GM12878 (cell line): ENCODE measurements around the gene KLHL18. TPM values are rescaled to one million over a fixed set of nuclear protein-coding genes. Genes with fewer than 3 reads are reported as not detected.

Experiments
- ATF7 ChIP-seq: fragments of 450-650 bp; IDR thresholded peaks from 2 replicates; pipeline ENCODE4 v1.6.1; 2016; ENCODE audit warnings: low read depth, mild to moderate bottlenecking
- BMI1 ChIP-seq: fragments of 450-650 bp; IDR thresholded peaks from 2 replicates; pipeline ENCODE4 v1.6.1; 2016; ENCODE audit warnings: mild to moderate bottlenecking, moderate library complexity, borderline replicate concordance
- CBX3 ChIP-seq: fragments of 200-600 bp; sonication (generic); IDR thresholded peaks from 2 replicates; pipeline ENCODE4 v1.6.1; 2016; ENCODE audit warnings: low read depth, borderline replicate concordance
- CREB1 ChIP-seq: IDR thresholded peaks from 2 replicates; pipeline ENCODE4 v1.6.1; 2012; ENCODE audit warnings: low read depth, mild to moderate bottlenecking, inconsistent platforms
- EP300 ChIP-seq, 2 experiments: fragments of 150-350 bp in 1 of 2; IDR thresholded peaks; 2 replicates each; pipeline ENCODE4 v1.6.1; 2011 to 2012; ENCODE audit warnings: low read depth in 2 of 2, low read length in 2 of 2, borderline replicate concordance in 1 of 2, improper control_type of control experiment in 1 of 2, inconsistent platforms in 1 of 2; ENCODE audit not compliant: control insufficient read depth in 1 of 2
- GATAD2B ChIP-seq: fragments of 450-650 bp; conservative IDR thresholded peaks from 2 replicates; pipeline ENCODE4 v1.6.1; 2017; ENCODE audit warnings: low read depth, mild to moderate bottlenecking, moderate library complexity
- HDAC6 ChIP-seq: fragments of 200-600 bp; sonication (generic); IDR thresholded peaks from one replicate; pipeline ENCODE4 v1.8.0; 2017; ENCODE audit warnings: antibody characterized with exemption; ENCODE audit not compliant: unreplicated experiment
- HDGF ChIP-seq: fragments of 450-650 bp; IDR thresholded peaks from 2 replicates; pipeline ENCODE4 v1.6.1; 2016; ENCODE audit warnings: antibody characterized with exemption
- MTA2 ChIP-seq: fragments of 450-650 bp; IDR thresholded peaks from 2 replicates; pipeline ENCODE4 v1.6.1; 2016; ENCODE audit warnings: low read depth, mild to moderate bottlenecking, moderate library complexity
- MYB ChIP-seq: fragments of 150-350 bp; IDR thresholded peaks from 2 replicates; pipeline ENCODE4 v1.6.1; 2014; ENCODE audit warnings: mild to moderate bottlenecking, low read depth, low read length, borderline replicate concordance
- NBN ChIP-seq: fragments of 450-650 bp; IDR thresholded peaks from 2 replicates; pipeline ENCODE4 v1.6.1; 2016
- NFXL1 ChIP-seq: fragments of 450-650 bp; IDR thresholded peaks from 2 replicates; pipeline ENCODE4 v1.6.1; 2017; ENCODE audit warnings: antibody characterized with exemption, mild to moderate bottlenecking, borderline replicate concordance
- NR2C1 ChIP-seq: fragments of 450-650 bp; IDR thresholded peaks from 2 replicates; pipeline ENCODE4 v1.6.1; 2017; ENCODE audit warnings: antibody characterized with exemption, mild to moderate bottlenecking, moderate library complexity
- POLR2A ChIP-seq: IDR thresholded peaks from 2 replicates; pipeline ENCODE4 v1.6.1; 2011; ENCODE audit warnings: low read depth, mild to moderate bottlenecking, low read length
- POLR2AphosphoS2 ChIP-seq: IDR thresholded peaks from 2 replicates; pipeline ENCODE4 v1.6.1; 2011; ENCODE audit warnings: low read depth, mild to moderate bottlenecking, low read length, improper control_type of control experiment, moderate library complexity
- POLR2AphosphoS5 ChIP-seq: IDR thresholded peaks from 2 replicates; pipeline ENCODE4 v1.6.1; 2011; ENCODE audit warnings: mild to moderate bottlenecking, low read length, inconsistent platforms
- POU2F2 ChIP-seq: IDR thresholded peaks from 3 replicates; pipeline ENCODE4 v1.6.1; 2011; ENCODE audit warnings: low read depth, mild to moderate bottlenecking, low read length, borderline replicate concordance
- RAD21 ChIP-seq: IDR thresholded peaks from 2 replicates; pipeline ENCODE4 v1.6.1; 2011; ENCODE audit warnings: mild to moderate bottlenecking, low read depth, low read length, moderate library complexity; ENCODE audit not compliant: insufficient read depth
- RB1 ChIP-seq: fragments of 450-650 bp; formaldehyde crosslinking; IDR thresholded peaks from 2 replicates; pipeline ENCODE4 v1.6.1; 2017; ENCODE audit warnings: mild to moderate bottlenecking, borderline replicate concordance
- SMAD1 ChIP-seq: fragments of 450-650 bp; IDR thresholded peaks from 2 replicates; pipeline ENCODE4 v1.6.1; 2018; ENCODE audit warnings: mild to moderate bottlenecking, low read depth; ENCODE audit not compliant: partially characterized antibody
- SMARCA5 ChIP-seq: fragments of 450-650 bp; IDR thresholded peaks from 2 replicates; pipeline ENCODE4 v1.6.1; 2017; ENCODE audit warnings: mild to moderate bottlenecking
- TAF1 ChIP-seq: IDR thresholded peaks from 2 replicates; pipeline ENCODE4 v1.6.1; 2011; ENCODE audit warnings: mild to moderate bottlenecking, low read depth, low read length, borderline replicate concordance
- polyA plus RNA-seq, 11 experiments: library from polyadenylated mRNA; depleted of rRNA in 4 of 11; unstranded in 6 of 11; stranded (reverse) in 5 of 11; fragments of >200 nt; fragmentation: Nextera tagmentation in 4 of 11; fragmentation: Illumina TruSeq in 1 of 11; extraction: Ambion mirVana in 4 of 11; extraction: Trizol in 1 of 11; gene quantifications; 1 replicate in 1 of 11; 2 replicates in 10 of 11; pipeline versions ENCODE4 v1.2.1 to v1.2.3, GENCODE V29; 2011 to 2016; ENCODE audit warnings: inconsistent platforms in 2 of 11, missing spikeins in 2 of 11, low read depth in 1 of 11
- total RNA-seq, 4 experiments: library from RNA; depleted of rRNA in 3 of 4; stranded (reverse); fragments of >200 nt in 3 of 4; fragmentation: Illumina TruSeq in 1 of 4; extraction: Trizol in 1 of 4; gene quantifications; 2 replicates each; pipeline versions ENCODE4 v1.2.1 to v1.2.3, GENCODE V29; 2013 to 2021
- TF ChIP-seq, protein P1 (sequence below): fragments of 450-650 bp; formaldehyde crosslinking; IDR thresholded peaks from 2 replicates; pipeline ENCODE4 v1.5.0; 2022; ENCODE audit warnings: mild to moderate bottlenecking, missing genetic modification characterization
- TF ChIP-seq, protein P2 (sequence below): IDR thresholded peaks from 2 replicates; pipeline ENCODE4 v1.6.1; 2012; ENCODE audit warnings: low read depth, low read length, improper control_type of control experiment

KLHL18 gene
- total and polyA plus RNA-seq, 10 of the 15 experiments (the other 5 are each of a cell fraction or from before 2014, with no cell fraction given): 24.0 to 69.8 (median 51.7) TPM

DNA sequence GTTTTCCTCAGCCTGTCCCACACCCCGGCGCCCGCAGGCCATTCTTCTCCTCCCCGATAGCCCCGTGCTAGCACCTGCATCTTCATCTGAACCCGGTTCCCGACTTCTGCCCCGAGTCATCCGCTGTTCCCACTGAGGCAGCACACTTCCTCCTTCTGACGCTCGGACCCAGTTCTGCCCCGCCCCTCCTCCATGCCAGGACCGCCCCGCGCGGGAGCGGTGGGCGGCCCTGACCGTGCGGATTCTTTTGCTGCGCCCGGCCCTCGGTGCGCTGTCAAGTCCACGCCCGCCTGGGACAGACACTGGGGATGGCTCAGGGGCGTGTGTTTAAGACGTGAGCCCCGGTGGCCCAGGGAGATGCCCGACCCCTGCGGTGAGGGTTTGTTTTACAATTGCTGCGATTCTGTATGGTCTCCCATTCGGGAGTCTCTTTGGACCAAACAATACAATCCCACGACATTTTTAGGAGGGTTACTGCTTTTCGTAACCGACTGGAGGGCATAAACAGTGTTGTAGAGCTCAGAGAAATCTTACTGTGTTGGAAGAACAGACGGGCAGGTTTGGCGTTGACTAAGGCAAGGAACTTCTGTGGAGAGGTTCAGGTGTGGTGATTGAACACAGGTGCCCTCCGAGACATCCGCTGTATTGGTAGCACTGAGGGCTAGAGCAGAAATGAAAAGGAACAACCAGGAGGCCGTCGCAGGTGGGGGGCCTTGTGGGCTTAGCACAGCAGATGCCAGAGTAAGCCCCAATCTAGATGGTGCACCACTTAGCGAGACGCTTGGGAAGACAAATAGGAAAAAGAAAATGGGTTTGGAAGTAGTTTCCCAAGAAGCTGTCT lies 98.8 kb downstream of the KLHL18 start (continued):
- no peak for TF ChIP-seq MYB
- TF ChIP-seq POLR2AphosphoS2: peak; percentile 50; the same call in 1 of the 2 replicates
- peak; percentile 83 for TF ChIP-seq POLR2AphosphoS5
- TF ChIP-seq SMARCA5: 0 out of 2 replicates have a peak, but pooled peaks have one; percentile 7
- TF ChIP-seq SMAD1: peak; percentile 64
- no peak for TF ChIP-seq HDAC6
- TF ChIP-seq BMI1: no peak
- TF ChIP-seq, protein P1, sequence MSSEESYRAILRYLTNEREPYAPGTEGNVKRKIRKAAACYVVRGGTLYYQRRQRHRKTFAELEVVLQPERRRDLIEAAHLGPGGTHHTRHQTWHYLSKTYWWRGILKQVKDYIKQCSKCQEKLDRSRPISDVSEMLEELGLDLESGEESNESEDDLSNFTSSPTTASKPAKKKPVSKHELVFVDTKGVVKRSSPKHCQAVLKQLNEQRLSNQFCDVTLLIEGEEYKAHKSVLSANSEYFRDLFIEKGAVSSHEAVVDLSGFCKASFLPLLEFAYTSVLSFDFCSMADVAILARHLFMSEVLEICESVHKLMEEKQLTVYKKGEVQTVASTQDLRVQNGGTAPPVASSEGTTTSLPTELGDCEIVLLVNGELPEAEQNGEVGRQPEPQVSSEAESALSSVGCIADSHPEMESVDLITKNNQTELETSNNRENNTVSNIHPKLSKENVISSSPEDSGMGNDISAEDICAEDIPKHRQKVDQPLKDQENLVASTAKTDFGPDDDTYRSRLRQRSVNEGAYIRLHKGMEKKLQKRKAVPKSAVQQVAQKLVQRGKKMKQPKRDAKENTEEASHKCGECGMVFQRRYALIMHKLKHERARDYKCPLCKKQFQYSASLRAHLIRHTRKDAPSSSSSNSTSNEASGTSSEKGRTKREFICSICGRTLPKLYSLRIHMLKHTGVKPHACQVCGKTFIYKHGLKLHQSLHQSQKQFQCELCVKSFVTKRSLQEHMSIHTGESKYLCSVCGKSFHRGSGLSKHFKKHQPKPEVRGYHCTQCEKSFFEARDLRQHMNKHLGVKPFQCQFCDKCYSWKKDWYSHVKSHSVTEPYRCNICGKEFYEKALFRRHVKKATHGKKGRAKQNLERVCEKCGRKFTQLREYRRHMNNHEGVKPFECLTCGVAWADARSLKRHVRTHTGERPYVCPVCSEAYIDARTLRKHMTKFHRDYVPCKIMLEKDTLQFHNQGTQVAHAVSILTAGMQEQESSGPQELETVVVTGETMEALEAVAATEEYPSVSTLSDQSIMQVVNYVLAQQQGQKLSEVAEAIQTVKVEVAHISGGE (CRISPR knock-in tag): no peak
- TF ChIP-seq TAF1: peak; percentile 76
- TF ChIP-seq, protein P2, sequence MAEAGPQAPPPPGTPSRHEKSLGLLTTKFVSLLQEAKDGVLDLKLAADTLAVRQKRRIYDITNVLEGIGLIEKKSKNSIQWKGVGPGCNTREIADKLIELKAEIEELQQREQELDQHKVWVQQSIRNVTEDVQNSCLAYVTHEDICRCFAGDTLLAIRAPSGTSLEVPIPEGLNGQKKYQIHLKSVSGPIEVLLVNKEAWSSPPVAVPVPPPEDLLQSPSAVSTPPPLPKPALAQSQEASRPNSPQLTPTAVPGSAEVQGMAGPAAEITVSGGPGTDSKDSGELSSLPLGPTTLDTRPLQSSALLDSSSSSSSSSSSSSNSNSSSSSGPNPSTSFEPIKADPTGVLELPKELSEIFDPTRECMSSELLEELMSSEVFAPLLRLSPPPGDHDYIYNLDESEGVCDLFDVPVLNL: 0 out of 2 replicates have a peak, but pooled peaks have one; percentile 17
- TF ChIP-seq MTA2: 0 out of 2 replicates have a peak, but pooled peaks have one; percentile 11
- TF ChIP-seq ATF7: no peak
- TF ChIP-seq NFXL1: no peak
- peak; percentile 35; the same call in 1 of the 2 replicates for TF ChIP-seq HDGF
- 0 out of 2 replicates have a peak, but pooled peaks have one; percentile 14 for TF ChIP-seq CREB1
- 0 out of 2 replicates have a peak, but pooled peaks have one; percentile 67 for TF ChIP-seq NBN
- TF ChIP-seq POLR2A: peak; percentile 47
- no peak for TF ChIP-seq CBX3
- no peak for TF ChIP-seq EP300 (IDR thresholded peaks at IDR 0.05; ENCODE audit: borderline replicate concordance in 1 of 2, control insufficient read depth in 1 of 2, low read depth in 2 of 2, low read length in 2 of 2)
- TF ChIP-seq POU2F2: 0 out of 3 replicates have a peak, but pooled peaks have one; percentile 35
- no peak for TF ChIP-seq RB1
- TF ChIP-seq NR2C1: no peak
- TF ChIP-seq RAD21: no peak
- peak; percentile 80; the same call in 1 of the 2 replicates for TF ChIP-seq GATAD2B
